Karpas-422 (cell line): ENCODE measurements around the gene FBN3. TPM values are rescaled to one million over a fixed set of nuclear protein-coding genes. Genes with fewer than 3 reads are reported as not detected.
A peak's percentile ranks its signal among the peaks of the same experiment; 100 is the strongest.
"Not testable (repeated sequence)": the region's sequence is repeated elsewhere in the genome, so short reads cannot be mapped to it uniquely, and the experiment has no call there.

Source experiments
- DNase-seq: peaks from one replicate; pipeline ENCODE4 v3.0.0-alpha.2; 2015
- H2AFZ ChIP-seq: fragments of 200-600 bp; sonication (generic); 2 replicates; pipeline ENCODE4 v1.6.1; 2014; ENCODE audit warnings: antibody characterized with exemption, low read length, mixed read lengths
- H3K27ac ChIP-seq: fragments of 200-600 bp; sonication (generic); 2 replicates; pipeline ENCODE4 v1.5.1; 2014; ENCODE audit warnings: mild to moderate bottlenecking, low read length, moderate library complexity
- H3K27me3 ChIP-seq: fragments of 200-600 bp; sonication (generic); 2 replicates; pipeline ENCODE4 v1.6.1; 2014; ENCODE audit warnings: low read length, mixed read lengths
- H3K36me3 ChIP-seq: fragments of 200-600 bp; sonication (generic); 2 replicates; pipeline ENCODE4 v1.6.1; 2014; ENCODE audit warnings: low read length, mixed read lengths; ENCODE audit not compliant: insufficient read depth
- H3K4me1 ChIP-seq: fragments of 200-600 bp; sonication (generic); 2 replicates; pipeline ENCODE4 v1.6.1; 2014; ENCODE audit warnings: mild to moderate bottlenecking, low read length, mixed read lengths
- H3K4me2 ChIP-seq: fragments of 200-600 bp; sonication (generic); 2 replicates; pipeline ENCODE4 v1.6.1; 2014; ENCODE audit warnings: low read length, low read depth, mild to moderate bottlenecking; ENCODE audit not compliant: poor library complexity, severe bottlenecking
- H3K4me3 ChIP-seq: fragments of 200-600 bp; sonication (generic); 2 replicates; pipeline ENCODE4 v1.5.1; 2014; ENCODE audit warnings: mild to moderate bottlenecking, antibody characterized with exemption, low read length, mixed read lengths
- H3K79me2 ChIP-seq: fragments of 200-600 bp; sonication (generic); 2 replicates; pipeline ENCODE4 v1.6.1; 2014; ENCODE audit warnings: mild to moderate bottlenecking, low read length, mixed read lengths
- H3K9ac ChIP-seq: fragments of 200-600 bp; sonication (generic); 2 replicates; pipeline ENCODE4 v1.6.0; 2014; ENCODE audit warnings: low read length
- H3K9me2 ChIP-seq: fragments of 200-600 bp; sonication (generic), shearing (Covaris generic); replicated peaks from 2 replicates; pipeline ENCODE4 v1.6.0; 2014; ENCODE audit warnings: mild to moderate bottlenecking, low read length, moderate library complexity; ENCODE audit not compliant: insufficient read depth
- H3K9me3 ChIP-seq: fragments of 300-700, 200-600 bp; sonication (generic); 2 replicates; pipeline ENCODE4 v1.6.1; 2014; ENCODE audit warnings: low read length, mixed read lengths
- H4K20me1 ChIP-seq: fragments of 200-600 bp; sonication (generic); 2 replicates; pipeline ENCODE4 v1.6.1; 2014; ENCODE audit warnings: mild to moderate bottlenecking, antibody characterized with exemption, low read length, low read depth; ENCODE audit not compliant: insufficient read depth
- total RNA-seq: library from RNA; depleted of rRNA; stranded (reverse); fragments of >200 nt; shearing (Covaris generic); gene quantifications from 2 replicates; pipeline ENCODE4 v1.2.3, GENCODE V29; 2014; ENCODE audit warnings: low replicate concordance

Gene FBN3
- total RNA-seq, 1 experiment from 2014 or later: not detected

DNA sequence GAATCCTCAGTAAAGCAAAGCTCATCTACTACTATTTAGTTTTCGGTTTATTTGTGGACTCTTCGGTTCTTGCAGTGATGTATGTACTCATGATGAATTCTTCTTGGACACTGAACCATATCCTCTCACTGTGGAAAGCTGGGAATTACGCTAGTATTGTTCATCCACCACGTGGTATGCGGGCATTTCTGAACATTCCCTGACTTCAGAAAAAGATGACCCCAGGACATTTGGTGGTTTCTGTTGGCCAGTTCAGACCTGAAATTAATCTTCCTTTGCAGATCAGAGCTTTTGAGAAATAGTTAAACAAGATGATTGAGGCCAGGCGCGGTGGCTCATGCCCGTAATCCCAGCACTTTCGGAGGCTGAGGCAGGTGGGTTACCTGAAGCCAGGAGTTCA lies 25.3 kb upstream of the FBN3 start:
- Histone ChIP-seq H3K36me3 (no peaks in the 10 kb centered on the region), H3K79me2 (no peaks in the 10 kb centered on the region), H3K4me2 (no peak overlapping the region), H3K27ac (no peak overlapping the region), H4K20me1 (no peaks in the 10 kb centered on the region), H2AFZ (no peak overlapping the region), H3K4me3 (no peak overlapping the region), H3K27me3 (no peaks in the 10 kb centered on the region), H3K9me2 (no peaks in the 10 kb centered on the region), H3K9ac (no peak overlapping the region), H3K4me1 (no peaks in the 10 kb centered on the region), H3K9me3 (no peaks in the 10 kb centered on the region)
- DNase-seq: no peak

DNA sequence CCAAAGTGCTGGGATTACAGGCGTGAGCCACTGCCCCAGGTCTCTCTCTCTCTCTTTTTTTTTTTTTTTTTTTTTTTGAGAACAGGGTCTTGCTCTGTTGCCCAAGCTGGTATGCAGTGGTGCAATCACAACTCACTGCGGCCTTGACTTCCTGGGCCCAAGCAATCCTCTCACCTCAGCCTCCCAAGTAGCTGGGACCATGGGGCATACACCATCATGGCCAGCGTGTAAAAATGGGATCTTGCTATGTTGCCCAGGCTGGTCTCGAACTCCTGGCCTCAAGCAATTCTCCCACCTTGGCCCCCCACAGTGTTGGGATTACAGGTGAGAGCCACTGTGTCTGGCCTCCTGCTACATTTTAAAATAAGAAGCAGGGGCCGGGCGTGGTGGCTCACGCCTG lies 19.1 kb upstream of the FBN3 start:
- no peaks in the 10 kb centered on the region for H3K9me3 ChIP-seq
- no peak overlapping the region for H3K4me2 ChIP-seq
- no peak for DNase-seq
- H3K4me3 ChIP-seq: no peak overlapping the region
- no peaks in the 10 kb centered on the region for H3K4me1 ChIP-seq
- H3K9me2 ChIP-seq: no peaks in the 10 kb centered on the region
- H3K36me3 ChIP-seq: no peaks in the 10 kb centered on the region
- H3K27me3 ChIP-seq: no peaks in the 10 kb centered on the region
- no peak overlapping the region for H3K27ac ChIP-seq
- H3K79me2 ChIP-seq: no peaks in the 10 kb centered on the region
- no peak overlapping the region for H2AFZ ChIP-seq
- H3K9ac ChIP-seq: no peak overlapping the region
- no peaks in the 10 kb centered on the region for H4K20me1 ChIP-seq

DNA sequence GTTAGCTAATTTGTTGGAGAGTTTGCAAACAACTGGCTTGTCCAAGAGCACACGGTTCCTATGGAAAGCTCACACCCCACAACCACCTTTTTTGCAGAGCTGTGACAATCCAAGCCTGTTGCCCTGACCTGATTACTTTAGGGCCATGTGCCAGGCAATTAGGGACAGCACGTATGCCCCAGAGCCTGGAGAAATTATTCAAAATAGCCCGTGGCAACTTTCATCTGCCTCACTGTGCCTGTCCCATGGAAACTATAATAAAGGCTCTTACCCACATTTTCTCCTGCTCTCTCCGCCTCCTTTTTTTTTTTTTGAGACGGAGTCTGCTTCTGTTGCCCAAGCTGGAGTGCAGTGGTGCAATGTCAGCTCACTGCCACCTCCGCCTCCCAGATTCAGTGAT lies 18.6 kb upstream of the FBN3 start:
- H3K4me1 ChIP-seq: no peaks in the 10 kb centered on the region
- H3K9me3 ChIP-seq: no peaks in the 10 kb centered on the region
- no peak for DNase-seq
- H4K20me1 ChIP-seq: no peaks in the 10 kb centered on the region
- no peak overlapping the region for H3K9ac ChIP-seq
- no peak overlapping the region for H3K4me3 ChIP-seq
- H3K36me3 ChIP-seq: no peaks in the 10 kb centered on the region
- no peaks in the 10 kb centered on the region for H3K79me2 ChIP-seq
- H3K4me2 ChIP-seq: no peak overlapping the region
- H2AFZ ChIP-seq: no peak overlapping the region
- H3K9me2 ChIP-seq: no peaks in the 10 kb centered on the region
- H3K27ac ChIP-seq: no peak overlapping the region
- H3K27me3 ChIP-seq: no peaks in the 10 kb centered on the region

DNA sequence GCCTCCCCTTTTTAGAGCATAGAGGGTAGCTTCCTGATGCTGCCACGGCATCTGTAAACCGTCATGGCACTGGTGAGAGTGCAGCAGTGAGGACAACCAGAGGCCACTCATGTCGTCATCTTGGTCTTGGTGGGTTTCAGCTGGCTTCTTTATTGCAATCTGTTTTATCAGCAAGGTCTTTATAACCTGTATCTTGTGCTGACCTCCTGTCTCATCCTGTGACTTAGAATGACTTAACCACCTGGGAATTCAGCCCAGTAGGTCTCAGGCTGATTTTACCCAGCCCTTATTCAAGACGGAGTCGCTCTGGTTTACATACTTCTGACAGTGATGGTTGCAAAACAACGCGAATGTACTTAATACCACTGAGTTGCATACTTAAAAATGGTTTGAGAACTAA lies 14.4 kb upstream of the FBN3 start:
- Histone ChIP-seq H3K9ac (no peak overlapping the region), H4K20me1 (no peaks in the 10 kb centered on the region), H3K79me2 (no peaks in the 10 kb centered on the region), H3K9me3 (no peaks in the 10 kb centered on the region), H3K4me1 (peaks cover 10% of the 10 kb centered on the region), H3K27me3 (no peaks in the 10 kb centered on the region), H3K36me3 (no peaks in the 10 kb centered on the region), H2AFZ (no peak overlapping the region), H3K27ac (no peak overlapping the region), H3K9me2 (no peaks in the 10 kb centered on the region), H3K4me2 (no peak overlapping the region), H3K4me3 (no peak overlapping the region)
- no peak for DNase-seq

DNA sequence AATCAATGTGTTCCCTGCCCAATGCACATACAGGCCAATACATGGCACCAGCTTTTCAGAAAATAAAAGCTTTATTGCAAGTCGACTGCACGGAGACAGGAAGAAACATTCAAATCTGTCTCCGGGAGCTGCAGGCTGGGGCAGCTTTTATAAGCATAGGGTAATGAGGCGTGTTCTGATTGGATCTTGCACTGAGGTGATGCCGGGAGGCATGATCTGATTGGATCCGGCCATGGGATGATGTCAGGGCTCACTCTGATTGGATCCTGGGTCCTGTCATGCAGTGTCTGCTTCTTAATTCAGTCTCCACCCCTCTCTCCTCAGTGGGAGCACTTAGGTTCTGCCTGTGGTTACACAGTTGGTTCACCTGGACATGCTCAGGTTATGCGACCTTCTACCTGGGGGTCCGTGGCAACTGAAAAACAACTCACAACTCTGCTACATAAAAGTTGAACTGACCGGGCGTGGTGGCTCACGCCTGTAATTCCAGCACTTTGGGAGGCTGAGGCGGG lies 11.8 kb upstream of the FBN3 start:
- peak; percentile 91 for DNase-seq
- peak overlapping the region; percentile 41 for H3K9ac ChIP-seq
- H3K4me2 ChIP-seq: peak overlapping the region; percentile 19

DNA sequence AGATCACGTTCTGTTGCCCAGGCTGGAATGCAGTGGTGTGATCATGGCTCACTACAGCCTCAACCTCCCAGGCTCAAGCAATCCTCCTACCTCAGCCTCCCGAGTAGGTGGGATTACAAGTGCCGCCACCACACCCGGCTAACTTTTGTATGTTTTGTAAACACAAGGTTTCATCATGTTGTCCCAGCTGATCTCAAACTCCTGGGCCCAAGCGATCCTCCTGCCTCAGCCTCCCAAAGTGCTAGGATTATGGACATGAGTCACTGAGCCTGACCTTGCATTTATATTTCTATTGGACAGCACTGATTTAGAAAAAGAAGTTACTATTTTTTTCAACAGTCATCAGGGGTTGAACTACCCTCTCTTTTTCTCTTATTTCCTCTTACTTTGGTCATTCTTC lies 9.9 kb upstream of the FBN3 start:
- H3K4me2 ChIP-seq, H3K27ac ChIP-seq: not testable (repeated sequence)
- peaks cover 10% of the 10 kb centered on the region for H3K4me1 ChIP-seq

More for the DNA sequence above, 11.8 kb upstream of the FBN3 start:
- Histone ChIP-seq H3K9me3 (no peaks in the 10 kb centered on the region), H2AFZ (no peak overlapping the region), H3K27ac (peak overlapping the region; percentile 79), H4K20me1 (no peaks in the 10 kb centered on the region), H3K27me3 (no peaks in the 10 kb centered on the region), H3K4me1 (peaks cover 10% of the 10 kb centered on the region), H3K79me2 (no peaks in the 10 kb centered on the region), H3K36me3 (no peaks in the 10 kb centered on the region), H3K9me2 (no peaks in the 10 kb centered on the region), H3K4me3 (peak overlapping the region; percentile 17; the same call in 1 of the 2 replicates)

DNA sequence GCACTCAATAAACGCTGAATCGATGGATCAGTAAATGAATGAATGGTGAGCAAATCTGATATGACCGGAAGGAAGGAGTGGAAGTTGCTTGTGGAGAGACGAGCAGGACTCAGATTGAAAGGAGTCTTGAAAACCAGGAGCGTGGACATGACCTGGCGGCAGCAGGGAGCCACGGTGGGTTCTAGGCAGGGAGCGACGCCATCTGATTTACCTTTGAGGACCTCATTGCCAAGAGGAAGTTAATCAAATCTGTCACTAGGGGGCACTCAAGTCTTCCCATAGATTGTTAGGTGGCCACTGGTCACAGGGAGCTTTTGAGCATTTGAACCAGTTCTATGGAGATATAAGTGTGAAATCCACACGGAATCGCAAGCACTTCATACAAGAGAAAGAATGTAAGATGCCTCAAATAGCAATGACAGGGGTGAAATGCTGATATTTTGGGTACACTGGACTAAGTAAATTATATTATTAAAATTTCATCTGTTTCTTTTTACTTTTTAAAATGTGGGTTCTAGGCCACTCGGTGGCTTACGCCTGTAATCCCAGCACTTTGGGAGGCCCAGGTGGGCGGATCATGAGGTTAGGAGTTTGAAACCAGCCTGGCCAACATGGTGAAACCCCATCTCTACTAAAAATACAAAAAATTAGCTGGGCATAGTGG lies 9.2 kb upstream of the FBN3 start:
- Histone ChIP-seq H3K27ac (no peak overlapping the region), H3K27me3 (no peaks in the 10 kb centered on the region), H3K9ac (no peak overlapping the region), H3K4me1 (peaks cover 10% of the 10 kb centered on the region), H3K79me2 (no peaks in the 10 kb centered on the region), H3K9me3 (no peaks in the 10 kb centered on the region), H3K4me3 (no peak overlapping the region), H2AFZ (no peak overlapping the region), H3K36me3 (no peaks in the 10 kb centered on the region), H3K9me2 (no peaks in the 10 kb centered on the region), H4K20me1 (no peaks in the 10 kb centered on the region), H3K4me2 (no peak overlapping the region)
- DNase-seq: peak; percentile 94

More for the DNA sequence above, 9.9 kb upstream of the FBN3 start:
- H4K20me1 ChIP-seq, H3K9me2 ChIP-seq, H3K9me3 ChIP-seq, H2AFZ ChIP-seq, H3K9ac ChIP-seq, DNase-seq, H3K36me3 ChIP-seq, H3K79me2 ChIP-seq, H3K4me3 ChIP-seq, H3K27me3 ChIP-seq: not testable (repeated sequence)

DNA sequence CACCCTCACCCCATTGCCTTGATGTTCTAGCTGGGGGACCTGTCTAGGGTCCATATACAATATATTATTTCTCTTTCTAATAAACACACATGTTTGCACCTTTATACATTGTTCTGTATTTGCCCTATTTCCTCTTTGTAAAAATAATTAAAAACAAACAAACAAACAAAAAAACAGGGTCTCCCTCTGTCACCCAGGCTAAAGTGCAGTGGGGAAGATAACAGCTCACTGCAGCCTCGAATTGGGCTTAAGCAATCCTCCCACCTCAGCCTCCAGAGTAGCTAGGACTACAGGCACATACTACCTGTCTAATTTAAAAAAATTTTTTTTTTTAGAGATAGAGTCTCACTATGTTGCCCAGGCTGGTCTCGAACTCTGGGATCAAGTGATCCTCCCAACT lies 5.9 kb upstream of the FBN3 start:
- Histone ChIP-seq H3K4me3 (no peak overlapping the region), H3K9ac (no peak overlapping the region), H3K79me2 (no peaks in the 10 kb centered on the region), H3K9me2 (no peaks in the 10 kb centered on the region), H3K9me3 (no peaks in the 10 kb centered on the region), H3K27ac (no peak overlapping the region), H3K36me3 (no peaks in the 10 kb centered on the region), H3K4me2 (no peak overlapping the region), H3K27me3 (no peaks in the 10 kb centered on the region), H3K4me1 (no peaks in the 10 kb centered on the region), H2AFZ (no peak overlapping the region), H4K20me1 (no peaks in the 10 kb centered on the region)
- no peak for DNase-seq
